SK-N-SH (cell line): ENCODE measurements around the gene GRIN1. TPM values are rescaled to one million over a fixed set of nuclear protein-coding genes. Genes with fewer than 3 reads are reported as not detected.

Experiments
- CTCF ChIA-PET: fragments of 300-600, 350-600 bp; formaldehyde crosslinking; extraction: SDS; loops from one replicate; lab custom pipeline; 2021; lab: Yijun Ruan, JAX
- POLR2A ChIA-PET: fragments of 350-600 bp; sonication (Branson Sonifier 250); formaldehyde crosslinking; extraction: SDS; loops from one replicate; lab custom pipeline; 2020; ENCODE audit warnings: antibody characterized with exemption, inconsistent platforms; lab: Yijun Ruan, JAX
- DNase-seq: peaks from one replicate; pipeline ENCODE4 v3.0.0; 2012
- H2AFZ ChIP-seq: fragments of 200-600 bp; sonication (generic); 2 replicates; pipeline ENCODE4 v1.8.1; 2016; ENCODE audit warnings: antibody characterized with exemption, mild to moderate bottlenecking, low read depth
- H3F3A ChIP-seq: fragments of 200-600 bp; sonication (generic); replicated peaks from 2 replicates; pipeline ENCODE3; 2016; ENCODE audit warnings: antibody characterized with exemption, mild to moderate bottlenecking; ENCODE audit not compliant: insufficient read depth
- H3K27ac ChIP-seq, 2 experiments: fragments of 200-500 bp in 1 of 2; fragments of 200-600 bp in 1 of 2; sonication (Bioruptor generic) in 1 of 2; sonication (generic), shearing (Covaris generic) in 1 of 2; 2 replicates each; pipeline versions ENCODE4 v1.5.1 to v1.6.1; 2014 to 2016; ENCODE audit warnings: low read depth in 2 of 2, inconsistent platforms in 1 of 2, low read length in 1 of 2, mild to moderate bottlenecking in 1 of 2, mixed read lengths in 1 of 2
- H3K27me3 ChIP-seq: fragments of 200-600 bp; sonication (generic), shearing (Covaris generic); 2 replicates; pipeline ENCODE4 v1.6.1; 2016; ENCODE audit warnings: mixed run types; ENCODE audit not compliant: insufficient read depth
- H3K36me3 ChIP-seq, 2 experiments: fragments of 200-500 bp in 1 of 2; fragments of 200-600 bp in 1 of 2; sonication (Bioruptor generic) in 1 of 2; sonication (generic) in 1 of 2; replicated peaks in 1 of 2; 2 replicates each; pipeline versions ENCODE3 to v1.5.1; 2014 to 2016; ENCODE audit warnings: low read length in 1 of 2, mild to moderate bottlenecking in 1 of 2; ENCODE audit not compliant: insufficient read depth in 2 of 2, control insufficient read depth in 1 of 2
- H3K4me1 ChIP-seq, 2 experiments: fragments of 200-500 bp in 1 of 2; fragments of 200-600 bp in 1 of 2; sonication (Bioruptor generic) in 1 of 2; sonication (generic), shearing (Covaris generic) in 1 of 2; 2 replicates each; pipeline versions ENCODE4 v1.5.1 to v1.6.1; 2014 to 2016; ENCODE audit warnings: low read depth in 1 of 2, low read length in 1 of 2, mixed run types in 1 of 2; ENCODE audit not compliant: insufficient read depth in 2 of 2, control insufficient read depth in 1 of 2
- H3K4me2 ChIP-seq: fragments of 200-600 bp; sonication (generic), shearing (Covaris generic); 2 replicates; pipeline ENCODE4 v1.6.1; 2017; ENCODE audit warnings: mixed run types
- H3K4me3 ChIP-seq, 2 experiments: fragments of 200-500 bp in 1 of 2; fragments of 200-600 bp in 1 of 2; sonication (Bioruptor generic) in 1 of 2; sonication (generic), shearing (Covaris generic) in 1 of 2; 2 replicates each; pipeline versions ENCODE4 v1.5.1 to v1.8.1; 2014 to 2016; ENCODE audit warnings: low read depth in 2 of 2, inconsistent platforms in 1 of 2, low read length in 1 of 2, mild to moderate bottlenecking in 1 of 2, mixed read lengths in 1 of 2, moderate library complexity in 1 of 2
- H3K79me2 ChIP-seq: fragments of 200-600 bp; sonication (generic); 2 replicates; pipeline ENCODE4 v1.8.1; 2017; ENCODE audit warnings: mild to moderate bottlenecking; ENCODE audit not compliant: insufficient read depth
- H3K9ac ChIP-seq: fragments of 200-600 bp; sonication (generic); 2 replicates; pipeline ENCODE4 v1.6.1; 2017; ENCODE audit warnings: mixed run types
- H3K9me2 ChIP-seq: fragments of 200-600 bp; sonication (generic); 2 replicates; pipeline ENCODE4 v1.6.1; 2017; ENCODE audit warnings: mixed run types
- H3K9me3 ChIP-seq: fragments of 200-600 bp; sonication (generic); 2 replicates; pipeline ENCODE4 v1.6.1; 2017; ENCODE audit warnings: mixed run types, mild to moderate bottlenecking, moderate library complexity
- H4K20me1 ChIP-seq: fragments of 200-600 bp; sonication (generic); 2 replicates; pipeline ENCODE4 v1.6.1; 2017; ENCODE audit warnings: mild to moderate bottlenecking, mixed run types; ENCODE audit not compliant: insufficient read depth
- CHD2 ChIP-seq: fragments of 150-350 bp; IDR thresholded peaks from 2 replicates; pipeline ENCODE4 v1.6.1; 2018; ENCODE audit warnings: low read length; ENCODE audit not compliant: partially characterized antibody
- ELF1 ChIP-seq: IDR thresholded peaks from 2 replicates; pipeline ENCODE4 v1.4.0; 2012
- EZH2phosphoT487 ChIP-seq: fragments of 200-600 bp; sonication (generic); IDR thresholded peaks from 2 replicates; pipeline ENCODE4 v1.6.1; 2017; ENCODE audit warnings: low read depth, mixed run types, mild to moderate bottlenecking, antibody characterized with exemption, moderate library complexity, borderline replicate concordance
- FOSL2 ChIP-seq: IDR thresholded peaks from 2 replicates; pipeline ENCODE4 v1.4.0; 2012; ENCODE audit warnings: low read depth, mild to moderate bottlenecking, moderate library complexity, borderline replicate concordance
- FOXJ3 ChIP-seq: sonication (generic); formaldehyde crosslinking; IDR thresholded peaks from 2 replicates; pipeline ENCODE4 v1.5.1; 2020; ENCODE audit warnings: mild to moderate bottlenecking, missing genetic modification reagents
- FOXM1 ChIP-seq: IDR thresholded peaks from 2 replicates; pipeline ENCODE4 v1.4.0; 2012; ENCODE audit warnings: low read depth, mild to moderate bottlenecking
- GABPA ChIP-seq: IDR thresholded peaks from 2 replicates; pipeline ENCODE4 v1.4.0; 2012; ENCODE audit warnings: low read depth, mild to moderate bottlenecking
- GATA2 ChIP-seq: sonication (generic); formaldehyde crosslinking; IDR thresholded peaks from 2 replicates; pipeline ENCODE4 v1.5.0; 2020; ENCODE audit warnings: mild to moderate bottlenecking, missing genetic modification reagents
- JUND ChIP-seq: IDR thresholded peaks from 2 replicates; pipeline ENCODE4 v1.4.0; 2012
- MEF2A ChIP-seq: IDR thresholded peaks from 2 replicates; pipeline ENCODE4 v1.4.0; 2012; ENCODE audit warnings: low read depth, borderline replicate concordance
- NFIC ChIP-seq: IDR thresholded peaks from 2 replicates; pipeline ENCODE4 v1.4.0; 2012; ENCODE audit warnings: borderline replicate concordance
- NRF1 ChIP-seq: IDR thresholded peaks from 2 replicates; pipeline ENCODE4 v1.6.1; 2012; ENCODE audit warnings: low read depth, mild to moderate bottlenecking, low read length
- POLR2AphosphoS5 ChIP-seq: IDR thresholded peaks from 2 replicates; pipeline ENCODE4 v1.6.1; 2012; ENCODE audit warnings: low read depth, low read length
- RAD21 ChIP-seq: IDR thresholded peaks from 2 replicates; pipeline ENCODE4 v1.6.1; 2012; ENCODE audit warnings: mild to moderate bottlenecking, low read length
- RCOR1 ChIP-seq: fragments of 150-350 bp; IDR thresholded peaks from 2 replicates; pipeline ENCODE4 v1.6.1; 2017; ENCODE audit warnings: antibody characterized with exemption, low read length
- SMC3 ChIP-seq: IDR thresholded peaks from 2 replicates; pipeline ENCODE4 v1.6.1; 2012; ENCODE audit warnings: low read depth, low read length, improper control_type of control experiment
- TCF12 ChIP-seq: IDR thresholded peaks from 2 replicates; pipeline ENCODE4 v1.4.0; 2012
- WGBS: methylation state at CpG from one replicate; pipeline ENCODE4 v1.1.6; 2017; ENCODE audit warnings: low lambda C conversion rate; 5-methylcytosine and 5-hydroxymethylcytosine counted together
- polyA plus RNA-seq, 3 experiments: library from polyadenylated mRNA; depleted of rRNA; stranded (reverse); fragments of >200 nt; gene quantifications; 2 replicates each; pipeline ENCODE4 v1.2.3, GENCODE V29; 2012
- TF ChIP-seq, protein P1 (sequence below): fragments of 150-350 bp; IDR thresholded peaks from 2 replicates; pipeline ENCODE4 v1.6.1; 2017; ENCODE audit warnings: antibody characterized with exemption, low read length, low read depth, borderline replicate concordance
- TF ChIP-seq, protein P2 (sequence below): IDR thresholded peaks from 2 replicates; pipeline ENCODE4 v1.4.0; 2012; ENCODE audit warnings: low read depth
- TF ChIP-seq, protein P3 (sequence below): IDR thresholded peaks from 2 replicates; pipeline ENCODE4 v1.4.0; 2012; ENCODE audit warnings: low read depth, borderline replicate concordance
- TF ChIP-seq, protein P4 (sequence below): IDR thresholded peaks from 2 replicates; pipeline ENCODE4 v1.6.1; 2012; ENCODE audit warnings: mild to moderate bottlenecking, low read depth, low read length, moderate library complexity

GRIN1 gene
- polyA plus RNA-seq, 1 of the 3 experiments (the other 2 are of a cell fraction): not detected

DNA sequence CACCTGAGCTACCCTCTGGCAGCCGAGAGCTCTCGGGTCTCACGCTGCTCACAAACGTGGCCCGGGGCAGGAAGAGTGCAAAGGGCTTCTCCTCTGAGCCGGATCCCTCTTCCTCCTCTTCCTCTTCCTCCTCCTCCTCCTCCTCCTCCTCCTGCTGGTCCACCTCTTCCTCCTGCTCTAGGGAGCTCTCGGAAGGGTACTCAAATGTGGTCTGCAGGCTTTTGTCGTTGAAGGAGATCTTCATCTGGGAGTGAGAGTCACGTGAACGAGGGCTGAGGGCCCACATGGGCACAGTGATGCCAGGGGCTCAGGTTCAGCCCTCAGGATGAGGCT is 53.5 kb downstream of the GRIN1 start:
- H3K4me2 ChIP-seq: no peak overlapping the region
- H3K4me1 ChIP-seq: peaks cover 6 to 18% of the 10 kb centered on the region in 2 experiments; a peak in 3 of 4 replicates
- H3K79me2 ChIP-seq: peaks cover 65% of the 10 kb centered on the region
- no peak overlapping the region for H3K9ac ChIP-seq
- no peak overlapping the region for H3K27ac ChIP-seq
- TF ChIP-seq CHD2: no peak
- no peak for TF ChIP-seq GABPA
- no peak for TF ChIP-seq SMC3
- TF ChIP-seq NFIC: no peak
- H3K36me3 ChIP-seq: peaks cover 3 to 21% of the 10 kb centered on the region in 2 experiments
- DNase-seq: no peak
- peaks cover 53% of the 10 kb centered on the region for H4K20me1 ChIP-seq
- H3F3A ChIP-seq: peaks cover 16% of the 10 kb centered on the region
- H3K27me3 ChIP-seq: no peaks in the 10 kb centered on the region
- H3K9me2 ChIP-seq: no peaks in the 10 kb centered on the region
- WGBS: 89% methylated on average over 6 of the region's 10 CpGs
- POLR2A ChIA-PET: interaction anchor here (0.5 to 1.4 kb wide), 3 partner anchors 8 to 69 kb away, joined by 3 to 5 read pairs (median 3); partner anchors contain the start of genes GRIN1 and TPRN
- CTCF ChIA-PET: interaction anchor here (0.9 to 3.1 kb wide), 5 partner anchors 21 to 44 kb away, joined by 3 to 11 read pairs (median 6); partner anchors contain the start of gene RNF224
- no peak overlapping the region for H3K4me3 ChIP-seq
- no peaks in the 10 kb centered on the region for H3K9me3 ChIP-seq
- no peak overlapping the region for H2AFZ ChIP-seq

DNA sequence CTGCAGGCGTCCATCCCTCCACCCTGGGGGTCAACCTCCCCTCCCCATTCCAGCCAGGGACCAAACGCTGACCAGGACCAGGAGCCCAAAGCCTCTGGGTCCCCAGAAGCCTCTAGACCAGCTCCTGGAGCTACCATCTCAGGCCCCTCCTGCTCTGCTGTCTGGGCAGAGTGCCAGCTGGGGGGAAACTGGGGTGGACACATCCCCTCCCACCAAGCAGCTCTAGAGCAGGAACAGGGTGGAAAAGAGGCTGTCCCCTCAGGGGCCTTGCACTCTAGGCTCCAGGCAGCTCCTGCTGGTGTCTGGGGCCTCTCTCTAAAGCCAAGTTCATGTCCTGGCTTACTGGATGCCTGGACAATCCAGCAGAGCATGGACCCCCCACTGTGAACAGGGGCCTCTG is 53.9 kb downstream of the GRIN1 start:
- no peak overlapping the region for H3K9ac ChIP-seq
- 100% methylated on average over 1 of the region's 2 CpGs for WGBS
- H3K4me1 ChIP-seq: peaks cover 6 to 17% of the 10 kb centered on the region in 2 experiments; a peak in 3 of 4 replicates
- H3K4me3 ChIP-seq: no peak overlapping the region
- peaks cover 3 to 21% of the 10 kb centered on the region in 2 experiments for H3K36me3 ChIP-seq
- H3K27ac ChIP-seq: no peak overlapping the region
- peaks cover 57% of the 10 kb centered on the region for H4K20me1 ChIP-seq
- DNase-seq: no peak
- ChIA-PET CTCF (interaction anchor here (1.2 to 3.1 kb wide), 4 partner anchors 21 to 44 kb away, joined by 3 to 11 read pairs (median 6); partner anchors contain the start of gene RNF224), POLR2A (interaction anchor here (0.5 to 1.4 kb wide), 3 partner anchors 8 to 70 kb away, joined by 3 to 5 read pairs (median 3); partner anchors contain the start of genes GRIN1 and TPRN)
- no peaks in the 10 kb centered on the region for H3K9me3 ChIP-seq
- no peaks in the 10 kb centered on the region for H3K27me3 ChIP-seq
- H3K79me2 ChIP-seq: peaks cover 65% of the 10 kb centered on the region
- H3F3A ChIP-seq: peaks cover 16% of the 10 kb centered on the region
- H2AFZ ChIP-seq: no peak overlapping the region
- H3K9me2 ChIP-seq: no peaks in the 10 kb centered on the region
- no peak for TF ChIP-seq RCOR1
- TF ChIP-seq RAD21: no peak
- TF ChIP-seq MEF2A: no peak
- TF ChIP-seq, protein P1, sequence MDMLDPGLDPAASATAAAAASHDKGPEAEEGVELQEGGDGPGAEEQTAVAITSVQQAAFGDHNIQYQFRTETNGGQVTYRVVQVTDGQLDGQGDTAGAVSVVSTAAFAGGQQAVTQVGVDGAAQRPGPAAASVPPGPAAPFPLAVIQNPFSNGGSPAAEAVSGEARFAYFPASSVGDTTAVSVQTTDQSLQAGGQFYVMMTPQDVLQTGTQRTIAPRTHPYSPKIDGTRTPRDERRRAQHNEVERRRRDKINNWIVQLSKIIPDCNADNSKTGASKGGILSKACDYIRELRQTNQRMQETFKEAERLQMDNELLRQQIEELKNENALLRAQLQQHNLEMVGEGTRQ: no peak
- TF ChIP-seq NRF1: no peak
- no peak for TF ChIP-seq GATA2 (CRISPR knock-in tag)
- no peak for TF ChIP-seq EZH2phosphoT487
- TF ChIP-seq FOSL2: no peak
- no peak for TF ChIP-seq TCF12
- TF ChIP-seq JUND: no peak
- no peak for TF ChIP-seq ELF1
- TF ChIP-seq, protein P2, sequence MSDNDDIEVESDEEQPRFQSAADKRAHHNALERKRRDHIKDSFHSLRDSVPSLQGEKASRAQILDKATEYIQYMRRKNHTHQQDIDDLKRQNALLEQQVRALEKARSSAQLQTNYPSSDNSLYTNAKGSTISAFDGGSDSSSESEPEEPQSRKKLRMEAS: no peak
- TF ChIP-seq FOXJ3 (CRISPR knock-in tag): no peak
- no peak for TF ChIP-seq CHD2
- TF ChIP-seq, protein P3, sequence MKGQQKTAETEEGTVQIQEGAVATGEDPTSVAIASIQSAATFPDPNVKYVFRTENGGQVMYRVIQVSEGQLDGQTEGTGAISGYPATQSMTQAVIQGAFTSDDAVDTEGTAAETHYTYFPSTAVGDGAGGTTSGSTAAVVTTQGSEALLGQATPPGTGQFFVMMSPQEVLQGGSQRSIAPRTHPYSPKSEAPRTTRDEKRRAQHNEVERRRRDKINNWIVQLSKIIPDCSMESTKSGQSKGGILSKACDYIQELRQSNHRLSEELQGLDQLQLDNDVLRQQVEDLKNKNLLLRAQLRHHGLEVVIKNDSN: no peak
- TF ChIP-seq FOXM1: no peak
- TF ChIP-seq, protein P4, sequence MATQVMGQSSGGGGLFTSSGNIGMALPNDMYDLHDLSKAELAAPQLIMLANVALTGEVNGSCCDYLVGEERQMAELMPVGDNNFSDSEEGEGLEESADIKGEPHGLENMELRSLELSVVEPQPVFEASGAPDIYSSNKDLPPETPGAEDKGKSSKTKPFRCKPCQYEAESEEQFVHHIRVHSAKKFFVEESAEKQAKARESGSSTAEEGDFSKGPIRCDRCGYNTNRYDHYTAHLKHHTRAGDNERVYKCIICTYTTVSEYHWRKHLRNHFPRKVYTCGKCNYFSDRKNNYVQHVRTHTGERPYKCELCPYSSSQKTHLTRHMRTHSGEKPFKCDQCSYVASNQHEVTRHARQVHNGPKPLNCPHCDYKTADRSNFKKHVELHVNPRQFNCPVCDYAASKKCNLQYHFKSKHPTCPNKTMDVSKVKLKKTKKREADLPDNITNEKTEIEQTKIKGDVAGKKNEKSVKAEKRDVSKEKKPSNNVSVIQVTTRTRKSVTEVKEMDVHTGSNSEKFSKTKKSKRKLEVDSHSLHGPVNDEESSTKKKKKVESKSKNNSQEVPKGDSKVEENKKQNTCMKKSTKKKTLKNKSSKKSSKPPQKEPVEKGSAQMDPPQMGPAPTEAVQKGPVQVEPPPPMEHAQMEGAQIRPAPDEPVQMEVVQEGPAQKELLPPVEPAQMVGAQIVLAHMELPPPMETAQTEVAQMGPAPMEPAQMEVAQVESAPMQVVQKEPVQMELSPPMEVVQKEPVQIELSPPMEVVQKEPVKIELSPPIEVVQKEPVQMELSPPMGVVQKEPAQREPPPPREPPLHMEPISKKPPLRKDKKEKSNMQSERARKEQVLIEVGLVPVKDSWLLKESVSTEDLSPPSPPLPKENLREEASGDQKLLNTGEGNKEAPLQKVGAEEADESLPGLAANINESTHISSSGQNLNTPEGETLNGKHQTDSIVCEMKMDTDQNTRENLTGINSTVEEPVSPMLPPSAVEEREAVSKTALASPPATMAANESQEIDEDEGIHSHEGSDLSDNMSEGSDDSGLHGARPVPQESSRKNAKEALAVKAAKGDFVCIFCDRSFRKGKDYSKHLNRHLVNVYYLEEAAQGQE: no peak
- no peak for TF ChIP-seq POLR2AphosphoS5
- no peak overlapping the region for H3K4me2 ChIP-seq
